Measurements from ENCODE around the gene PTPN6. TPM values are rescaled to one million over a fixed set of nuclear protein-coding genes. Genes with fewer than 3 reads are reported as not detected.

The PTPN6 gene
- total and polyA plus RNA-seq, 9 of the 15 experiments (the other 6 are each of a cell fraction or from before 2014, with no cell fraction given) = 1.5 to 5.1 (median 3.9) TPM

GRCh38 chr12:6961278-6961694 lies 10.1 kb downstream of the PTPN6 start (continued):
- TF ChIP-seq ZMIZ1 (IDR thresholded peaks at IDR 0.05; ENCODE audit: low read depth in 2 of 2, low read length in 2 of 2) (no peak), ZFPM2 (CRISPR knock-in tag; IDR thresholded peaks at IDR 0.05) (no peak), ZBTB2 (IDR thresholded peaks at IDR 0.05) (peak; percentile 53; the same call in 1 of the 2 replicates), EWSR1 (IDR thresholded peaks at IDR 0.05; ENCODE audit: borderline replicate concordance, low read depth, partially characterized antibody) (no peak), BRD9 (IDR thresholded peaks at IDR 0.05; ENCODE audit: low read depth, partially characterized antibody) (no peak), SIN3A (IDR thresholded peaks at IDR 0.05; ENCODE audit: borderline replicate concordance in 2 of 2, control insufficient read depth in 1 of 2, low read depth in 2 of 2, low read length in 2 of 2) (no peak), NEUROD1 (IDR thresholded peaks at IDR 0.05; ENCODE audit: borderline replicate concordance, low read depth, low read length, partially characterized antibody) (no peak), TRIM24 (IDR thresholded peaks at IDR 0.05) (no peak), UBTF (IDR thresholded peaks at IDR 0.05; ENCODE audit: borderline replicate concordance in 1 of 2, low read depth in 2 of 2, low read length in 2 of 2) (no peak), BCOR (IDR thresholded peaks at IDR 0.05) (no peak), GTF2F1 (IDR thresholded peaks at IDR 0.05; ENCODE audit: low read depth, low read length) (no peak), SMARCE1 (IDR thresholded peaks at IDR 0.05) (0 out of 2 replicates have a peak, but pooled peaks have one; percentile 30), KDM4B (IDR thresholded peaks at IDR 0.05; ENCODE audit: borderline replicate concordance in 2 of 2, low read depth in 1 of 2) (no peak), PBX2 (CRISPR knock-in tag; IDR thresholded peaks at IDR 0.05; ENCODE audit: low read depth) (no peak), PBX2 (tag; conservative IDR thresholded peaks at IDR 0.05; ENCODE audit: low read depth) (no peak), U2AF2 (optimal IDR thresholded peaks at IDR 0.05; ENCODE audit: low read depth, low read length) (no peak)
- TF ChIP-seq, protein P1, sequence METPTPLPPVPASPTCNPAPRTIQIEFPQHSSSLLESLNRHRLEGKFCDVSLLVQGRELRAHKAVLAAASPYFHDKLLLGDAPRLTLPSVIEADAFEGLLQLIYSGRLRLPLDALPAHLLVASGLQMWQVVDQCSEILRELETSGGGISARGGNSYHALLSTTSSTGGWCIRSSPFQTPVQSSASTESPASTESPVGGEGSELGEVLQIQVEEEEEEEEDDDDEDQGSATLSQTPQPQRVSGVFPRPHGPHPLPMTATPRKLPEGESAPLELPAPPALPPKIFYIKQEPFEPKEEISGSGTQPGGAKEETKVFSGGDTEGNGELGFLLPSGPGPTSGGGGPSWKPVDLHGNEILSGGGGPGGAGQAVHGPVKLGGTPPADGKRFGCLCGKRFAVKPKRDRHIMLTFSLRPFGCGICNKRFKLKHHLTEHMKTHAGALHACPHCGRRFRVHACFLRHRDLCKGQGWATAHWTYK (CRISPR knock-in tag; IDR thresholded peaks at IDR 0.05) = no peak

Data from K562 (cell line).